Stimulated activated CD8-positive, alpha-beta memory T cell treated with anti-CD3 and anti-CD28 coated beads, Interleukin-4, amount 100 ng/mL, for 48 hours (primary cell): ENCODE measurements around the gene SH3GL2.
A peak's percentile ranks its signal among the peaks of the same experiment; 100 is the strongest.

Experiments used
- DNase-seq: peaks from one replicate; pipeline ENCODE4 v3.0.0-alpha.2; 2020

The SH3GL2 gene

DNA sequence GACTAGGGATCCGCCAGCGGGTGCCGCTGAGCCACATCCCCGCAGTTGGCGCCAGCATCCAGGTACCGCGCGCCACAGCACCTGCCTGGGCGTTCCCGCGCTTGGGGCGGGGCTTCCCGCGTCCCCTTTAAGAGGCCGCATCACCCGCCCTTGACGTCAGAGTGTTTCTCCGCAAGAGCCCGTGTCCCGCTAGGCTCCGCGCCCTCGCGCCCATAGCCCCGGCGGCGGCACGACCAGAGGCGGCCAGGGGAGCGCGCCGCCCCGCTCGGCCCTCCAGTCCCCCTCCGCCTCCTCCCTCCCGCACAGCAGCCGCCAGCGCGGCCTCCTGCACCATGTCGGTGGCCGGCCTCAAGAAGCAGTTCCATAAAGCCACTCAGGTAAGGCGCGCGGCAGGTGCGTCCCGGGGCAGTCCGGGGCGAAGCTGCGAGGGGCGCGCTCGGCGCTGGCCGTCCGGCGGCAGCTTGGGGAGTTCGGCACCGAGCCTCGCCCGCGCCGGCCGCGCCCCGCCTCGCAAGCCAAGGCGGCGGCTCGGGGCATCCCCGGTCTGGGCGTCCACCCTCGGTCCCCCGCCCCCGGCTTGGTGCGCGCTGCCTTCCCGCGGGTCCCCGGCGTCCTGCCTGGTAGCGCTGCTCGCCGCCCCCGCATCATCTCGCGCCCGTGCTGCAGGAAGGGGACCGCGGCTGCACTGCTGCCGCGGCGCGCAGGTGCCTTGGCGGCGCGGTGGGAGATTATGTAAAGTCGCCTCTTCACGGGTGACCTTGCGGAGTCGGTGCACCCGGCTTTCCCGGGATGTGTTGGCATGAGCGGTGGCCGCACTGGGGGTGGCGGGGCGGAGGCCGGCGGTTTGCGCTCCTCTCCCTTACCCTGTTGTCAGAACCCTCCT is at the start of gene SH3GL2:
SH3GL2 (plus strand) TSS at position 156 of the 883 bp plus-strand sequence.
- peak; percentile 28 for DNase-seq

DNA sequence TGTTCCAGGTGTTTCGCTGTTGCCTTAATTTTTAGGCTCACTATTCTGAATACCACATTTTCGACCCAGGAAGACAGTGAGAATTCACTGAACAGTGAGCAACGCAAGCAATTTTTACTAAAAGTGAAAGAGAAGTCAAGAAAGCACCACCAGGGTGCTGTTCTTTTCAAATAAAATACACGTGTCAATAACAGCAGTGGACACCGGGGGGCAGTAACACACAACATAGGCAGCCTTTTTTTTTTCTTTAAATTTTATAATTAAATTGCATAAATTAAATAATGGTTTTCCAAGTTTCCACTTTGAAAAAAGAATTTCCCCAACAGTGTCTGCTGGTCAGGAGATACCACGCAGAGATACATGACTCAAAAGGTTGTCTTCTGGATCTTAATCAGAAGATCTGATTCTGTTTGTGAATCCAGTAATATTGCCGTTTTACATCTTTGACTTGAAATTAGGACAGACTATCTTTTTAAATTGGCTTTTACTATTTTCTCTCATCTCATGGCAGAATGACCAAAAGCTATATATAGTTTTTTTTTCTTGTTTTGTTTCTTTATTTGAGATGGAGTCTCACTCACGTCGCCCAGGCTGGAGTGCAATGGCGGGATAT is 47.1 kb upstream of the SH3GL2 start:
- peak; percentile 47 for DNase-seq

- no peak for DNase-seq
Measured at GRCh38 chr9:17532461-17532860, 46.4 kb upstream of the SH3GL2 start.

GRCh38 chr9:17535176-17535575 is 43.7 kb upstream of the SH3GL2 start:
- DNase-seq: no peak

GRCh38 chr9:17536027-17536426 is 42.8 kb upstream of the SH3GL2 start:
- DNase-seq: no peak

- DNase-seq: no peak
Measured at GRCh38 chr9:17551023-17551422, 27.8 kb upstream of the SH3GL2 start.

DNA sequence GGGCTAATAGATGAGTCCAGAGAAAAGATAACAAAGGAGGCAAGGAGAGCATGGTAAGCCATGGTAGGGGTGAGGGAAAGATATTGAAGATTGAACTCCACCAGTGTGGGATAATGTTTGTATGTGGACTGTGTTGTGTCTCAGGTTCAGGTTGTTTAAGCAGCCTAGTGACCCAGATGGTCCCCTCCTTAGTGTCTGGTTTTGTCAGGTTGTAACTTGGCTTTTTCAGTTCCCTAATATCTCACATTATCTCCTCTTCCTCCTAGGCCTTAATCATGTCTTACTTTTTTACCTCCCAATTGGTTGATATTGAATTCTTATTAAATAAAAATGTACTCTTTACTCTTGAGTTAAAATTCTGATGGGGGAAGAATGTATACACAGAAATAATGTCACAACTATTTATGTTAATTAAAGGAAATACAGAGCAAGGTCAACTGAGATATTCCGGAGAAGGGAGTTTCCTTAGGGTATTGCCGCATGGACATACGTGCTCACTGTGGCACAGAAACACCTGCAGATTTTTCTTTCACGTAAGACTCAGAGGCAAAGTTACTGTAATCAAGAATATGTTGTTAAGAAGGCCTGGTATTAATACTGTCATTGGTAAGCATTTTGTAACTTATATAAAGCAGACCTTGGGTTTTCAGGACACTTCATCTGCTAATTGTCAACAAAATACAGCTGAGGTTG is 23.4 kb upstream of the SH3GL2 start:
- no peak for DNase-seq

DNA sequence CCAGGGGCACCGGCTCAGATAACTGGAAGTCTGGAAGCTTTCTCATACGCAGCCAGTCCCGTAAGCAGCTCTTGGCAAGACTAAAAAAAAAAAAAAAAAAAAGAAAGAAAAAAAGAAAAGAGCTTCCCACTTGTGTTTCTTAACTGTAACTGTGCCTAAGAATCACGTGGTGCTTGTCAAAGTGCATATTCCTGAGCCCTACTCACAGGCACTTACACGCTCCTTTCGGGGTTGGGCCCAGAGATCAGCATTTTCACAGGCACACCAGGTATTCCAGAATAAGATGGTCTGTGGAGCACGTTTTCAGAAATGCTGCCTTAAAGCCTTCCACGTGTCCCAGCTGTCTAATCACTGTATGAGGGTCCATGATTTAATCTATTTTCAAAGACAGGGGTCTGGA is 22.6 kb upstream of the SH3GL2 start:
- DNase-seq: no peak

GRCh38 chr9:17556935-17557334 is 21.9 kb upstream of the SH3GL2 start:
- DNase-seq: no peak

DNA sequence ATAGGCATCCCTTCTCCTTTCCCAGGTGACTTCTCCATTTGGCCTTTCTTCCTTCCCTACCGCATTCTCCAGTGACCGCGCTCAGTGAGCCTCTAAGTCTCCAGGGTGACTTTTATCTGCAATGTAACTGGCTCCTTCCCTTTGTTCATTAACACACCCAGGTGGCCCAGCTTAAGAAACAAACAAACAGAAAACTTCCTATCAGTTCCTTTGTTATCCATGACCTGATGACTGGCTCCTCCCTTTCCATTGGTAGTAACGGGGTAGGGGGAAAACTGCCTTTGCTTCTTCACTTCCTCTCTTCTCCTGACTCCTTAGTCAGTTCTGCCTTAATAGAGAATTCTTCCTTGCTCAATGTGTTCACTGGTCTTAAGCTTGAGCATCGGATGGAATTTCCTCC is 7.0 kb upstream of the SH3GL2 start:
- DNase-seq: no peak

- no peak for DNase-seq
Measured at GRCh38 chr9:17574342-17574741, 4.5 kb upstream of the SH3GL2 start.

DNA sequence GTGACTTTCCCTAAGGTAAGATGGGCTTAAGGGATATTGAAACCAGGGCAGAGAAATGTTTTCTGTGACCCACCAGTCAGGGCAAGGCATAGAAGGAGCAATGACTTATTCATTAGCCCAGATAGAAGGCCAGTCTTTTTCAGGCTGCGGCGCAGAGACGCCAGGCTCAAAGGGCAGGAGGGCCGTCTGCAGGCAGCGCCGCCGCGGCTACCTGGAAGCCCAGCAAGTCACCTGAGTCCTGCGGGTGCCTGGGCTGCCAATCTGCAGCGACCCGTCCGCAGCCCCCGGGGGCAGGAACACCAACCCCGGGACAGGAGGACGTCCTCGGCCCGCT is 322 bp upstream of the SH3GL2 start:
- no peak for DNase-seq

DNA sequence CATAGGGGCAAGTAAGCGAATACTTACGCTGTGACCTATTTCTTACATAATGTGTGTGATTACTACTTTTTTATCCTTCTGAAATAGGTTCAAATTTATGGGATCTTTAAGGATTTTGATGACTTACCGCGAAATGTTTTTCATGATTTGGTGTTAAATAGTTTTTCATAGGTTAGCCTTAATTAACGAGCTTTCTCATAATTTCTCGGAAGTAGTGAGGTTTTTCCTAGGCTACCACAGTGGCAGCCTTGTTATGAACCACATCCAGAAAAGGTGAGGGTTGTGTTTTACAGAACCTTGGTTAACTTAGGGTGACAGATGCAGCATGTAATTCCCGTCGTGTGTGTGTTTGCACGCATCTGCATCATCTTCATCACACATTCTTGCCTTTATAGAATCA is 1.3 kb downstream of the SH3GL2 start:
- DNase-seq: no peak

DNA sequence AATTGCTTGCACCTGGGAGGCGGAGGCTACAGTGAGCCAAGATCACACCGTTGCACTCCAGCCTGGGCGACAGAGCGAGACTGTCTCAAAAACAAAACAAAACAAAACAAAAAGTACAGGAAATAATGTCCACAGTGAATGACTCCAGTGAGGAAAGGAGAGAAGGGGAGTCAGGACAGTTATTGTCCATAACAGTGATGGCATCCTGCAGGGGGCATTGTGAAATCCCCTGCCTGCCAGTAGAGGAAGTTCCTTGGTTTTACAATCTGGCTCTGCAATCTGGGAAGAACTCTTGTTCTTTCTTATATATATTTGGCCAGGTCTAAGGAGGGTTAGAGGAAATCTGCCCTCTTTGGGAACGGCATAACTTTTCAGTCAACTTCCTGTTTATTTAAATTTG is 8.2 kb downstream of the SH3GL2 start:
- no peak for DNase-seq

DNA sequence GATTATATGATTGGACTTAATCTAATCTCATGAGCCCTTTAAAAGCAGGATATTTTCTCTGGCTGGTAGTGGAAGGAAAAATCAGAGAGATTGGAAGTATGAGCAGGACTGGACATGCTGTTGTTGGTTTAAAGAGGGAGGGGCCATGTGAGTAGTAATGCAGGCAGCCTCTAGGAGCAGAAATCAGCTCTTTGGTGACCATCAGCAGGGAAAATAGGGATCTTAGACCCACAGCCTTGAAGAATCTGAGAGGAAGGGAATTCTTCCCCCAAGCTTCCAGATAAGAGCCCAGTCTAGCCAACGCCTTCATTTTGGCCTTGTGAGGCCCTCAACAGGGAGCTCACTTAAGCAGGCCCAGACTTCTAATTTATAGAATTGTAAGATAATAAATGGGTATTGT is 9.5 kb downstream of the SH3GL2 start:
- DNase-seq: no peak

DNA sequence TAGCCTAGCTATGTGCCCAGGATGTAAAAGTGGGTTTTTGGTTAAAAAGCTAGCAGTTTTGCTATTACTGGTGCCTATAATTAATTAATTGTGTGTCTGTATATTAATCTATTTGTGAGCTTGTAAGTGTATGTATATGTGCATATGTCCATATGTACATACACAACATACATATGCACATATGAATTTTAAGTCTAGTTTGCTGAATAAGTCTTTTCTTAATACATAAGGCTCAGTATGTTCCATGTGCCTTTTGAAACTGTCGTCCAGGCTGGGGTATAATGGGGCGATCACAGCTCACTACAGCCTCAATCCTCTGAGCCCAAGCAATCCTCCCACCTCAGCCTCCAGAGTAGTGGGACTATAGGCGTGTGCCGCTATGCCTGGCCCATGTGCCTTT is 10.1 kb downstream of the SH3GL2 start:
- DNase-seq: no peak

- no peak for DNase-seq
Measured at GRCh38 chr9:17589771-17590170, 10.9 kb downstream of the SH3GL2 start.

DNA sequence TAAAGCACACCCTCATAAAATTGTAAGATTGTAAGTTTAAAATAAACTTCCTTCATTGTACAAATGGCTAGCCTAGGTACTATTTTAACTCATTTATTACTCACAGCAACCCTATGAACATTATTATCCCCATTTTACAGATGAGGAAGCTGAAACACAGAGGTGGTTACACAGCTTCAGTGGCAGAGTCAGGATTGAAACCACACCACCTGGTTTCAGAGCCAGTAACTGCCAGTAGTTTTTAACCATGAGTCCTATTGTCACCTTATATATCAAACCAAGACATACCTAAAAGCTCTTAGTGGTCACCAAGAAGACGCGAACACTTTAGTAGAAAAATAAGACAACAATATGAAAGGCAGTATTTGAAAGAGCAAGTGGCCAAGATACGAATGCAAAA is 16.1 kb downstream of the SH3GL2 start:
- no peak for DNase-seq

DNA sequence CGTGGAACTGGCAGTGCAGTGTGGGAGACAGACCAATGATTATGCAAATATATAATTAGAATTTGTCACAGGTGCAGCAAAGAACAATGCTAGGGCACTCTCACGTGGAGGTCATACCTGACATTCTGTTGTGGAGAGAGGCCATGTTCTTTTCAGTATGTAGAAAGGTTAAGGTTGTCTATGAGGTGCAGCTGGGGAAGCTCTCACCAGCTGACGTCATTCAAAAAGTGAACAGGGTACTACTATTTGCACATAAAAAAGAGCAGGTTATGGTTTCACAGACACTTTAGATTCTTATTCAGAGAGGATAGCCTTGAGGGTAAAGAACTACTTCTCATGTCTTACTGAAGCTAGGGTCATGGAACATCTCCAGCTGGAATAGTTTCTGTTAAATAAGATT is 19.1 kb downstream of the SH3GL2 start:
- no peak for DNase-seq

DNA sequence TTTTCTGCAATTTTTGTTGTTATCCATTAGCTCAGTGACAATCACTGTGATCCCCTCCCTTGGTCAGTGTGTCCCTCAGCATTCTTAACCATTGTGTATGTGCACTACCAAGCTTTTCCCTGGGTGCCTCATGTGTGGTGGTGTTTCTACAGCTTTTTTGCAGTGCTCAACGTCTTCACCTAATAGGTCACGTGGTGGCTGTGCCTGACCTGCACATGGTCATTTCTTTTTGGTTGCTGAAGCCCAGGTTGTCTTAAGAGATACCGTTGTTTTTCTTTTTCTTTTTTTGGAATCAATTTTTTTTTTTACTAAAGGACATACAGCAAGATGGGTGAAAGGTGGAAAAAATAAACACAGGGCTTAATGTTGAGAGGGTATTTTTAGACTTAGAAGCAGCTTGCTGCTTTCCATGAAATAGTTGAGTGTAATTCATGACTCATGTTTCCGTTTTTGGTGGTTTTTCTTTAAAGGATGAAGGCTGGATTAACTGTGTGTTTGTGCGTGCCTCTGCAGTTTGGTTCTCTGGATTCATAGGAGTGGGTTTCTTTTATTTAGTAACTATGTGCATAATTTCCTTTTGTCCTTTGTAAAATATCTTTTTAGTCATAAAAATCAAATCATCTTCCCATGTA is 22.2 kb downstream of the SH3GL2 start:
- no peak for DNase-seq

DNA sequence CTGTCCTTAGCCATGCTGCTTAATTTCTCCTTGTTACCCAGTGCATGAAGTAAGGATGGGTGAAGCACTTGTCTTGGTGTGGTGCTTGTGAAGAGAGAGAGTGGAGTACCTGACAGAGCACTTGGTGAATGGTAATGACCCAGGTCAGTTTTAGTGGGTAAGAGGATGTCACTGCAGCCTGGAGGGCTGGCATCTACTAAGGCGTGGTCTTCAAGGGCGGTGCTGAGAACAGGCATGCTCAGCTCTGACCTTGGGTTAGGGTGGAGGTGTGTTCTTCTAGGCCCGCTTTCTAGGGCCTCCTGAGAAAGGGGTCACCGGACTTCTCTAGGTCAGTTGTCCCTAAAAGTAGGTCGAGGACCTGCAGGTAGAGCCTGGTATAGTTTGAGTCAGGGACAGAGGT is 25.7 kb downstream of the SH3GL2 start:
- no peak for DNase-seq

DNA sequence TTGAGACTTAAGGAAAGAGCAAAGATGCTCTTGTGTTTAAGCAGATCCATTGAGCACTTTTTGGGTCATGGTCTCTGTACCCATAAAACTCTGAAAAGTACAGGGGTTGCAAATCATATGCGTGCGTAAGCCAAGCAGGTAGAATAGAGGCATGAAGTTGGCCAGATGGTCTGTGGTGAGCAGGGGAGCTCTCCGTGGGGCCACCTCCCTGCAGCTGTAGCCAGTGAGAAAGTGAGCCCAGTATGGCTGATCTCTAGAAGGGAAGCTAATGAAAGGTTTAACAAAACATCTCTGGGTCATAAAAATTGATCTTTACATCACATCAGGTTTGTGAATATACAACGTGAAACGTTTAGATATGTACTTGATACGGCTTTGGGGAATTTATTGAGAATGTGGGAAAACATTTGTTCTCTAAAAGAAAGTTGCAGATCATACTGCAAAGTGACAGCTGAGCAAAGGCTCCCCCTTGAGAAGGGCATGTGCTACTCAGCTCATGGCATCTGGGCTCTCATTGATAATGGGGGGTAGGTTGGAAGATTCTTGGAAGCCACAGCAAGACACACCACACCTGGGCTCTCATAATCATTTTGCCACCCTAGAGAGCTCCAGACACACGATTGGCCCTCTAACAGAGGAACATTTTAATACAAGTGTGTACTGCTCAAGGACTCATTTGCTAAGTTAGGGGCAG is 30.6 kb downstream of the SH3GL2 start:
- no peak for DNase-seq

DNA sequence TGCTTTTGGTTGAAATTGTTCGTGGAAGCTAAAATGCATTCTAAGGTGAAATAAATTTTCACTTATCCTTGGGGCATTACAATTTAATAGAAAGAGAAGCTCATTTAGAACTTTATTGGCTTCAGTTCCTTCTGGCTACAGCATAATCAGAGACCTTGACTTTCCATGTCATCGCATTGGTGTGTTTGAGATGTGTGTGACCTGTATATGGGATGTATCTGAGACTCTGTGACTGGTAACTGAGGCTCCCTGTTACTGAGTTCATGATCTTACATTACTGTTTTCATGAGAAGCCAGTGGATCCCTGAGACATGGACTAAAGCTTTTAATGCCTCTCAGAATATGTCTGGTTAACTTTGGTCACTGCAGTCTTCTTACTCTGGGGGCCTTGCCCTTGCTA is 32.5 kb downstream of the SH3GL2 start:
- DNase-seq: no peak
